GM12878 (cell line): ENCODE measurements around the gene INPP5D. TPM values are rescaled to one million over a fixed set of nuclear protein-coding genes. Genes with fewer than 3 reads are reported as not detected.

ENCODE experiments used
- CBFB ChIP-seq: IDR thresholded peaks from 2 replicates; pipeline ENCODE4 v1.6.1; 2016; ENCODE audit warnings: antibody characterized with exemption, low read depth
- CBX3 ChIP-seq: fragments of 200-600 bp; sonication (generic); IDR thresholded peaks from 2 replicates; pipeline ENCODE4 v1.6.1; 2016; ENCODE audit warnings: low read depth, borderline replicate concordance
- CHD2 ChIP-seq: IDR thresholded peaks from 2 replicates; pipeline ENCODE4 v1.6.1; 2011; ENCODE audit warnings: low read depth, low read length, improper control_type of control experiment, borderline replicate concordance
- DPF2 ChIP-seq: fragments of 450-650 bp; IDR thresholded peaks from 2 replicates; pipeline ENCODE4 v1.6.1; 2017; ENCODE audit warnings: mild to moderate bottlenecking
- EED ChIP-seq: sonication (generic); IDR thresholded peaks from 2 replicates; pipeline ENCODE4 v1.6.1; 2016; ENCODE audit warnings: antibody characterized with exemption, low read depth
- JUND ChIP-seq: IDR thresholded peaks from 2 replicates; pipeline ENCODE4 v1.6.1; 2012; ENCODE audit warnings: low read depth, mild to moderate bottlenecking, low read length, improper control_type of control experiment, moderate library complexity
- KLF5 ChIP-seq: fragments of 450-650 bp; IDR thresholded peaks from 2 replicates; pipeline ENCODE4 v1.6.1; 2014; ENCODE audit warnings: mild to moderate bottlenecking; ENCODE audit not compliant: partially characterized antibody
- RAD21 ChIP-seq: IDR thresholded peaks from 2 replicates; pipeline ENCODE4 v1.6.1; 2011; ENCODE audit warnings: mild to moderate bottlenecking, low read depth, low read length, moderate library complexity; ENCODE audit not compliant: insufficient read depth
- RELA ChIP-seq: fragments of 450-650 bp; IDR thresholded peaks from 2 replicates; pipeline ENCODE4 v1.8.0; 2014; ENCODE audit warnings: borderline replicate concordance; ENCODE audit not compliant: partially characterized antibody
- RFX5 ChIP-seq: IDR thresholded peaks from 2 replicates; pipeline ENCODE4 v1.6.1; 2011; ENCODE audit warnings: low read depth, low read length, improper control_type of control experiment
- SIN3A ChIP-seq: IDR thresholded peaks from 2 replicates; pipeline ENCODE4 v1.6.1; 2012; ENCODE audit warnings: low read depth, low read length, improper control_type of control experiment
- STAT3 ChIP-seq: IDR thresholded peaks from 2 replicates; pipeline ENCODE4 v1.6.1; 2011; ENCODE audit warnings: low read depth, low read length, improper control_type of control experiment
- TAF1 ChIP-seq: IDR thresholded peaks from 2 replicates; pipeline ENCODE4 v1.6.1; 2011; ENCODE audit warnings: mild to moderate bottlenecking, low read depth, low read length, borderline replicate concordance
- TBL1XR1 ChIP-seq: IDR thresholded peaks from 2 replicates; pipeline ENCODE4 v1.6.1; 2012; ENCODE audit warnings: low read depth, low read length, improper control_type of control experiment
- polyA plus RNA-seq, 11 experiments: library from polyadenylated mRNA; depleted of rRNA in 4 of 11; unstranded in 6 of 11; stranded (reverse) in 5 of 11; fragments of >200 nt; fragmentation: Nextera tagmentation in 4 of 11; fragmentation: Illumina TruSeq in 1 of 11; extraction: Ambion mirVana in 4 of 11; extraction: Trizol in 1 of 11; gene quantifications; 1 replicate in 1 of 11; 2 replicates in 10 of 11; pipeline versions ENCODE4 v1.2.1 to v1.2.3, GENCODE V29; 2011 to 2016; ENCODE audit warnings: inconsistent platforms in 2 of 11, missing spikeins in 2 of 11, low read depth in 1 of 11
- total RNA-seq, 4 experiments: library from RNA; depleted of rRNA in 3 of 4; stranded (reverse); fragments of >200 nt in 3 of 4; fragmentation: Illumina TruSeq in 1 of 4; extraction: Trizol in 1 of 4; gene quantifications; 2 replicates each; pipeline versions ENCODE4 v1.2.1 to v1.2.3, GENCODE V29; 2013 to 2021
- TF ChIP-seq, protein P1 (sequence below): fragments of 450-650 bp; IDR thresholded peaks from 2 replicates; pipeline ENCODE4 v1.6.1; 2016; ENCODE audit warnings: mild to moderate bottlenecking, moderate library complexity, borderline replicate concordance
- TF ChIP-seq, protein P2 (sequence below): fragments of 450-650 bp; IDR thresholded peaks from 2 replicates; pipeline ENCODE4 v1.6.1; 2017; ENCODE audit warnings: low read depth, mild to moderate bottlenecking, moderate library complexity

Gene INPP5D
- total and polyA plus RNA-seq, 10 of the 15 experiments (the other 5 are each of a cell fraction or from before 2014, with no cell fraction given) = 11.8 to 139 (median 88.8) TPM

DNA sequence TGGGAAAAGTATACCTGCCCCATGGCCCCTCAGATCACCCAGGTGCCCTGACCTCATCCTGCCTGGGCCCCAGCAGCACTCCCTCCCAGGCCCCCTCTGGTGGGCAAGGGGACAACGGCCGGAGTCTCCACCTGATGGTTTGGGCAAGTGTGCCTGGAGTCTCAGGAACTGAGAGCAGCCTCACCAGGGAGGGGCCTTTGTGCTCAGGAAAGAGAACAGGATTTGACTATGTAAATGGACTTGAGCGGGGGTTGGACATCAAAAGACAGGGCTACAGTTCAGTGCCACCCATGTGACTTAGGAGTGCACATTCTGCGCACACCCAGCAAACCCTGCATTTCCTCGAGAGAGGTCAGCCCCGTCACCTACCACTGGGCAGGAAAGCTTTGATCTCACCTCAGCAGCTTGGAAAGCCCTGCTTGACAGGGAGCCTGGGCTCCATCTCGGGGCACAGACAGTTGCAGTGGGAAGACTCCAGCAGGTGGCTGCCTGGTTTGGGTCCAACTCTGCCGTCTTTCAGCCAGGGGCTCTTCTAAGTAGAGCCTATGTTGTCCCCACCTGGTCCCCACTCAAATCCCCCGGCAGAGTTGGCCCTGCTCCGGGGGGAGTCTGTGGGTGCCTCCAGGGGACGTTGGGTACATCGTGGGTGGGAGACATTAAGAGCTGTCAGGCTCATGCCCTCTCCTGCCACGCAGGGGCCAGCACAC lies 3.3 kb downstream of the INPP5D start (continued):
- TF ChIP-seq, protein P1, sequence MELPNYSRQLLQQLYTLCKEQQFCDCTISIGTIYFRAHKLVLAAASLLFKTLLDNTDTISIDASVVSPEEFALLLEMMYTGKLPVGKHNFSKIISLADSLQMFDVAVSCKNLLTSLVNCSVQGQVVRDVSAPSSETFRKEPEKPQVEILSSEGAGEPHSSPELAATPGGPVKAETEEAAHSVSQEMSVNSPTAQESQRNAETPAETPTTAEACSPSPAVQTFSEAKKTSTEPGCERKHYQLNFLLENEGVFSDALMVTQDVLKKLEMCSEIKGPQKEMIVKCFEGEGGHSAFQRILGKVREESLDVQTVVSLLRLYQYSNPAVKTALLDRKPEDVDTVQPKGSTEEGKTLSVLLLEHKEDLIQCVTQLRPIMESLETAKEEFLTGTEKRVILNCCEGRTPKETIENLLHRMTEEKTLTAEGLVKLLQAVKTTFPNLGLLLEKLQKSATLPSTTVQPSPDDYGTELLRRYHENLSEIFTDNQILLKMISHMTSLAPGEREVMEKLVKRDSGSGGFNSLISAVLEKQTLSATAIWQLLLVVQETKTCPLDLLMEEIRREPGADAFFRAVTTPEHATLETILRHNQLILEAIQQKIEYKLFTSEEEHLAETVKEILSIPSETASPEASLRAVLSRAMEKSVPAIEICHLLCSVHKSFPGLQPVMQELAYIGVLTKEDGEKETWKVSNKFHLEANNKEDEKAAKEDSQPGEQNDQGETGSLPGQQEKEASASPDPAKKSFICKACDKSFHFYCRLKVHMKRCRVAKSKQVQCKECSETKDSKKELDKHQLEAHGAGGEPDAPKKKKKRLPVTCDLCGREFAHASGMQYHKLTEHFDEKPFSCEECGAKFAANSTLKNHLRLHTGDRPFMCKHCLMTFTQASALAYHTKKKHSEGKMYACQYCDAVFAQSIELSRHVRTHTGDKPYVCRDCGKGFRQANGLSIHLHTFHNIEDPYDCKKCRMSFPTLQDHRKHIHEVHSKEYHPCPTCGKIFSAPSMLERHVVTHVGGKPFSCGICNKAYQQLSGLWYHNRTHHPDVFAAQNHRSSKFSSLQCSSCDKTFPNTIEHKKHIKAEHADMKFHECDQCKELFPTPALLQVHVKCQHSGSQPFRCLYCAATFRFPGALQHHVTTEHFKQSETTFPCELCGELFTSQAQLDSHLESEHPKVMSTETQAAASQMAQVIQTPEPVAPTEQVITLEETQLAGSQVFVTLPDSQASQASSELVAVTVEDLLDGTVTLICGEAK = 0 out of 2 replicates have a peak, but pooled peaks have one; percentile 14
- TF ChIP-seq, protein P2, sequence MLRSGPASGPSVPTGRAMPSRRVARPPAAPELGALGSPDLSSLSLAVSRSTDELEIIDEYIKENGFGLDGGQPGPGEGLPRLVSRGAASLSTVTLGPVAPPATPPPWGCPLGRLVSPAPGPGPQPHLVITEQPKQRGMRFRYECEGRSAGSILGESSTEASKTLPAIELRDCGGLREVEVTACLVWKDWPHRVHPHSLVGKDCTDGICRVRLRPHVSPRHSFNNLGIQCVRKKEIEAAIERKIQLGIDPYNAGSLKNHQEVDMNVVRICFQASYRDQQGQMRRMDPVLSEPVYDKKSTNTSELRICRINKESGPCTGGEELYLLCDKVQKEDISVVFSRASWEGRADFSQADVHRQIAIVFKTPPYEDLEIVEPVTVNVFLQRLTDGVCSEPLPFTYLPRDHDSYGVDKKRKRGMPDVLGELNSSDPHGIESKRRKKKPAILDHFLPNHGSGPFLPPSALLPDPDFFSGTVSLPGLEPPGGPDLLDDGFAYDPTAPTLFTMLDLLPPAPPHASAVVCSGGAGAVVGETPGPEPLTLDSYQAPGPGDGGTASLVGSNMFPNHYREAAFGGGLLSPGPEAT = peak; percentile 79
- TF ChIP-seq CBX3 (no peak), KLF5 (no peak), RFX5 (peak; percentile 73; the same call in 1 of the 2 replicates), RELA (peak; percentile 32), TAF1 (peak; percentile 66), EED (peak; percentile 61; the same call in 1 of the 2 replicates), SIN3A (peak; percentile 64; the same call in 1 of the 2 replicates), CHD2 (peak; percentile 41; the same call in 1 of the 2 replicates), STAT3 (no peak), DPF2 (0 out of 2 replicates have a peak, but pooled peaks have one; percentile 44), JUND (no peak), RAD21 (peak; percentile 16; the same call in 1 of the 2 replicates), TBL1XR1 (peak; percentile 22; the same call in 1 of the 2 replicates), CBFB (no peak)
- TF ChIP-seq, all 136 proteins: peak for 46
